ENCODE results near the gene EXOC7.
"Not testable (repeated sequence)": the region's sequence is repeated elsewhere in the genome, so short reads cannot be mapped to it uniquely, and the experiment has no call there.

EXOC7 gene

DNA sequence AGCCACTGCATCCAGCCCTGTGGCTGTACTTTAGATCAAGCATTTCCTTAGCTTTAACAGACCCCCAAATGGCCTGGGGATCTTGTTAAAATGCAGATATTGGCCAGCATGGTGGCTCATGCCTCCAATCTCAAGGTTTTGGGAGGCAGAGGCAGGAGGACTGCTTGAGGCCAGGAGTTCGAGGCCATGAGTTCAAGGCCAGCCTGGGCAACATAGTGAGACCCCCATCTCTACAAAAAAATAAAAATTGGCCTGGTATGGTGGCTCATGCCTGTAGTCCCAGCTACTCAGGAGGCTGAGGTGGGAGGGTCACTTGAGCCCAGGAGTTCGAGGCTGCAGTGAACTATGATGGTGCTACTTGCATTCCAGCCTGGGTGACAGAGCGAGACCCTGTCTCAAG lies 60.7 kb downstream of the EXOC7 start:
- not testable (repeated sequence) for DNase-seq (ENCODE audit: low spot score)

DNA sequence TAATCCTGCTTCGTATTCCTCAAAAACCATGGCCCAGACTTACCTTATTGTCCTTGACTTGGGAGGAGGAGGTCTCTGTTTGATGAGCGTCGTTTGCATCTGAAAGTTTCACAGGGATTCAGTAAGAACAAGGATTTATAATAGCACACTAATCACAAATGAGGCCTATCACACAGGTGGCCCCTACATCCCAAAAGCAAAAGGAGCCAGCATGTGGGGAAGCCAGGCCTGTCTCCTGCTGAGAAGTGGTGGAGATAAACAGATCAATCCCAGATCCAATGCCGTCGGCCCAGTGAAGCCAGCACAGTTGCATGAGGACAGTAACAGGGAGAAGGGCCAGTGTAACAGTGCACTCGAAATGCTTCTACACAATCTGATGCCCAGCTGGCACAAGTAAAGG lies 63.2 kb downstream of the EXOC7 start:
- DNase-seq (ENCODE audit: low spot score) = no peak

DNA sequence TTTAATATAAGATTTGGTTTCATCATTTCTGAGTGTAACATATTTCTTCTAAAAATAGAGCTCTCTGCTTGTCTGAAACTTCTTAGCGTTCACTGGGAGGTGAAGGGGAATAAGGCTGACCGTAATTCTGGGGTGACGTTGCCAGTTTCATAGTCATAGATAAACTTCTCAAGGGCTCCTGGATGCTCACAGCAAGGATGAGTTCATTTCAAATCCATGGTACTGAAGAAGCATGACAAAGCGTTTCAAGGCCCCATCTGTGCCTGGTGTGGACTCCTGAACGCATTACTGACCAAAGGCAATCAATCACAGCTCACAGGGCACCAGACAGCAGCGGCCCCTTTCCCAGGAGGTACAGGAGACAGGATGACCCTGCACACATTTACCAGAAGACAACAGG lies 64.5 kb downstream of the EXOC7 start:
- no peak for DNase-seq (ENCODE audit: low spot score)

DNA sequence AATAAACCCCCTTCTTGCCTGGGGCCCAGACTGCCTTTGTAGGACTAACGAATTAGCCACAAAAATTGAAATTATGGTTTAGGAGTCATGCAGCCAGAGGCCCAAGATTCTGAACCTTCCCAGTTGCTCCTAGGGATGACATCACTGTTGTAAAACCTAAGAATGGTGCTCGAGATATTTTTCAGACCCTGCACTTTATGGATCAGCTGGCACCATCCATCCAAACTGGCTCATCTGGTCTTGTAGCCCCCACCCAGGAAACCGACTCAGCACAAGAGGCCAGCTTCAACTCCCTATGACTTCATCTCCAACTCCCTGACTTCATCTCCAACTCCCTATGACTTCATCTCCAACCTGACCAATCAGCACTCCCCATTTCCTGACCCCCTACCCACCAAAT lies 65.5 kb downstream of the EXOC7 start:
- no peak for DNase-seq (ENCODE audit: low spot score)

DNA sequence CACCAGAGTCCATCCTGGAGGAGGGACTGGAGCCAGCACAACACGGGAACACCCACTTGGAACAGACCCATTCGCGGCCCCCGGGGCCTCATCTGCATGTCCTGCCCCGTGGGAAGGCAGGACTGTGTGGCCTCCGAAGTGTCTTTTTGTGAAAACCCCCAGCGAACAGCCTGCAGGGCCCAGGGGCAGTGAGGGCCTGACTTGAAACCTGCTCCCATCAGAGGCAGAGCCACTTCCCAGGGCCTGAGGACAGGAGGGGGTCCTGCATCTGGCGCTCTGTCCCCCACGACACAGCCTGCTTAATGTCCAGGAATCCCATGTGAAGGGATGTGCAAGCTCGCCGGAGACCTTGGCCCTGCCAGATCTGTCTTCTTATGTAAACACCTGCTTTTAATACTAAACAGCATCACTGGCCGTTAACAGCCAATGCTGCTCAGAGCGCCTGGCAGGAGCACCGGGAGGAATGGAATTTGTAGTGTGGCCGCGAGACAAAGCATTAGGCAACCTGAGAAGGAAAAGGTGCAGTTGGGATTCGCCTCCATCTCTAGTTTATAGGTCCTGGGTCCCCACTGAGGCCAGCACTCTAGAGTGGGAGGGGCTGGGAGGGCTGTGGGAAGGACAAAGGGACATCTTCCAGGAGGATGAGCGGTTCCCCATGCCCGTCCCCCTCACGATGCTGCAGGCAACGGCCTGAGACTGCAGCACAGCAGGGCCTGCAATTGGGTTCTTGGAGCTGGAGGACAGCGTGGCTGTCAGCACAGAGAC lies 66.9 kb downstream of the EXOC7 start:
- DNase-seq (ENCODE audit: low spot score) = no peak

DNA sequence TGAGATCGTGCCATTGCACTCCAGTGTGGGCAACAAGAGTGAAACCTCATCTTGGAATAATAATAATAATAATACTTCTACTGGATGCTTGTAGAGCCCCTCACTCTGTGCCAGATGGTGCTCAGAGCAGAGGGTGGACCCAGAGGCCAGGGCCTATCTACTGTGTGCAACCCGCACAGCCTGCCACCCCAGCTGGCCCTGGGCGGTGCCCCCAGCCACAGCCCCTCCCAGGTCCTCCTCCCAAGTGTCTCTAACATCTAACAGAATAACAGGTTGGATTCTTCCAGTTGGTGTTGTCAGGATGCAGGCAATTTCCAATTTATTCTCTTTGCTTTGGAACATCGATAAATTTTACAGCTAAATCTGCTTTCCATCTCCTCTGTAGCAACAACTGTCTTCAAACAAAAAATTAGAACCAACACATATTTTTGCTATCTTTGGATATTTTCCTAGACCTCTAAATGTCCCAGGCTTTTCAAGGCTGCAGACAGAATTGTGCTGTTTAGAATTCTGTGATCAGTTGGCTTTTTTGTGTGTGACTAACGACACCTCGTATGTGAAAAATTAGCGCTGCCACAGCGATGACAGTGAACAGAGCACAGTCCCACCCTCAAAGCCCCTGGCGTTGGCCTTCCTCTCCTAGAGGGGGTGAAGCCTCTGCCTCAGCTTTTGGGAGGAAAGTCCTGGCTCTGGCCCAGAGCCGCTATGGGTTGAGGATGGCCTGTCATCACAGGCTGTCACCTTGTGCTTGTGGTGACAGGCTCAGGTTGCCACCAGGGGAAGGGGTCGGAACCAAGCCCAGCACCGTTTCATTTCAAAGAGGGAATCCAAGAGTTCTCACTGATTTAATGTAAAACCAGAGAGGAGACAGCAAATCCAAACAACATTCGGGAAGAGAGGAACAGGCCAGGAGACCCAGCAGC lies 68.9 kb downstream of the EXOC7 start:
- no peak for DNase-seq (ENCODE audit: low spot score)

DNA sequence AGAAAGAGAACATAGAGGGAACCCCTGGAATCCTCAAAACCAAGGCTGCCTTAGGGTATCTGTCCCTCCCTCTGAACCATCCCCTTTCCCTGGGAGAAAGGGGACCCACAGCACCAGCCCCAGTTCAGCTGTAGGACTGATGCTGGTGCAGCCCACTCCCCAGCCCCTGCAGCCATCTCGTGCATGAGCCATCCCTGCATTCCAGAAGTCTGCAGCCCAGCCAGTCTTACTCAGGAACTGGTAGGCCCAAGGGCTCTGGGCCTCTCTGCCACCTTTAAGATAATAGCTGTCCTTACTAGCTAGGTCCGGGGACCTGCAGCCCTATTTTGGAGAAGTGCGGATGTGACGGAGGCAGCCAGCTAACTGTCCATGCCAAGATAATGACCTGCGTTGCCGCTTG lies 70.4 kb downstream of the EXOC7 start:
- DNase-seq (ENCODE audit: low spot score) = no peak

DNA sequence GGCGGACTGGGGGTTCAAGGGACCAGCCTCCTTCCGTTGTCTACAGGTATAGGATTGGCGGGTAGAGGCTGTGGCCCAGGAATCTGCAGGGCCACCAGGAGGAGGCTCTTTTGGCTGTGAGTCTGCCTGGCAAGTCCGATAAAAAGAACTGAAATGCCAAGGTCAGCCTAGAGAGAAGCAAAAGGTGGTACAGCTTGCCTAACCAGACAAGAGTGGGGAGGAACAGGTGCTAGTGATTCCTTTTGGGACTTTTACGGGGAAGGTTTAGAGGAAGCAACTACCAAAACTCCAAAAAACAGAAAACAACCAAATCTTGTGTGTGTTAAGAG lies 70.8 kb downstream of the EXOC7 start:
- DNase-seq (ENCODE audit: low spot score) = no peak

DNA sequence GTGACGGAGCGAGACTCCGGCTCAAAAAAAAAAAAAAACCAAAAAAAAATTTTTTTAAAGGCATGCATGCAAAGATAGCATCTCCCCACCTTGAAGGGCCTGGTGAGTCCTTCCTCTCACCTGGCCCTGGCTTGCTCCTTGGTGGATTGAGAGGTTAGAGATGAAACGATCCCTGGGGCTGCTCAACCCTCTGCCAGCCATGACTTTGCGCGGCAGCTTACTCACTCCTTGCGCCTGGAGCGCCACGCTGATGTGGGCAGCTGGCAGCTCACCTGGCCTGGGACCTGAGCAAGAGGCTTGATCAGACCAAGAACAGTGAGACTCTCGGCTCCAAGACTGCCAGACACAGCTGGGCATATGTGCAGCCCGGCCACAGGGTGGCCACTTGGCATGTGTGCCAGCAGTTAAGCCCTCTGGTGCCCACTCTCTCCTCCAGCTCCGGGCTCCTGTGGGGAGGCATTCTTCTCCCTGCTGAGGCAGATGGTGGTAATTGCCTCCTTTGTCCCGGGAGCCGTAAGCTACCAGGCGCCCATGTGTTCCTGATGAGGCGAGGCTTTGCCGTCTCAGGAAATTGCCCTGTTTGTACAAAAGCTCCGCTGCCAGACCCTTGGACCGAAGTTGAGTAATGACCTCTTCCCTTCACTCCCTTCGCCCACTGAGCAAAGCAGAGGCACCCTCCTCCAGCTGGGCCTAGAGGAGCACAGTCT lies 71.4 kb downstream of the EXOC7 start:
- no peak for DNase-seq (ENCODE audit: low spot score)
